CD4-positive, alpha-beta T cell (primary cell): ENCODE data around the gene SPINK5. TPM values are rescaled to one million over a fixed set of nuclear protein-coding genes. Genes with fewer than 3 reads are reported as not detected.

ENCODE experiments used
- ATAC-seq: fragments of 200-7000 bp; cut with Tn5 transposase; one replicate; pipeline ENCODE4 v1.10.0; 2022; ENCODE audit warnings: mild to moderate bottlenecking; ENCODE audit not compliant: poor library complexity
- CTCF ChIA-PET: fragments of 350-600 bp; sonication (Branson Sonifier 250); formaldehyde crosslinking; loops from one replicate; lab custom pipeline; 2021; ENCODE audit warnings: antibody characterized with exemption, inconsistent platforms; lab: Charles Lee
- POLR2A ChIA-PET: fragments of 350-600 bp; sonication (Branson Sonifier 250); formaldehyde crosslinking; loops from one replicate; lab custom pipeline; 2021; ENCODE audit warnings: antibody characterized with exemption, inconsistent platforms; lab: Charles Lee
- DNase-seq, 14 experiments: peaks; one replicate each; pipeline ENCODE4 v3.0.0-alpha.2; 2013 to 2020; ENCODE audit warnings: mixed read lengths in 2 of 14
- H3K27ac ChIP-seq, 2 donors: one replicate each; pipeline versions ENCODE4 v1.5.1 to v1.7.0; 2013; ENCODE audit warnings: low read length in 2 of 2, low read depth in 1 of 2, mild to moderate bottlenecking in 1 of 2
- H3K27me3 ChIP-seq, 2 experiments: 1 replicate in 1 of 2; 2 replicates in 1 of 2; pipeline versions ENCODE4 v1.6.1 to v1.7.0; 2013; ENCODE audit warnings: low read length in 2 of 2, control low read depth in 1 of 2, mild to moderate bottlenecking in 1 of 2, moderate library complexity in 1 of 2; ENCODE audit not compliant: insufficient read depth in 2 of 2, control insufficient read depth in 1 of 2
- H3K36me3 ChIP-seq: one replicate; pipeline ENCODE4 v1.6.1; 2013; ENCODE audit warnings: low read length, control low read depth; ENCODE audit not compliant: insufficient read depth
- H3K4me1 ChIP-seq: one replicate; pipeline ENCODE4 v1.6.1; 2013; ENCODE audit warnings: low read length, control low read depth; ENCODE audit not compliant: insufficient read depth
- H3K4me3 ChIP-seq: one replicate; pipeline ENCODE4 v1.5.1; 2013; ENCODE audit warnings: mild to moderate bottlenecking, low read length, moderate library complexity
- H3K9me3 ChIP-seq, 2 experiments: 1 replicate in 1 of 2; 2 replicates in 1 of 2; pipeline versions ENCODE4 v1.6.1 to v1.7.0; 2013; ENCODE audit warnings: low read length in 2 of 2, mild to moderate bottlenecking in 2 of 2, control low read depth in 1 of 2, moderate library complexity in 1 of 2; ENCODE audit not compliant: control insufficient read depth in 1 of 2, insufficient read depth in 1 of 2
- H3K27ac Mint-ChIP-seq: one replicate; pipeline ENCODE4 v1.8.0; 2020; ENCODE audit warnings: mixed read lengths
- H3K27me3 Mint-ChIP-seq: one replicate; pipeline ENCODE4 v1.8.0; 2021; ENCODE audit warnings: mixed read lengths
- H3K36me3 Mint-ChIP-seq: one replicate; pipeline ENCODE4 v1.8.0; 2021; ENCODE audit warnings: low read depth, mixed read lengths
- H3K4me1 Mint-ChIP-seq: one replicate; pipeline ENCODE4 v1.8.0; 2021; ENCODE audit warnings: low read depth, mixed read lengths
- H3K4me3 Mint-ChIP-seq: one replicate; pipeline ENCODE4 v1.8.0; 2020; ENCODE audit warnings: mild to moderate bottlenecking, mixed read lengths
- H3K9me3 Mint-ChIP-seq: one replicate; pipeline ENCODE4 v1.8.0; 2020; ENCODE audit warnings: mixed read lengths
- CTCF ChIP-seq: fragments of 200-600 bp; IDR thresholded peaks from one replicate; pipeline ENCODE4 v1.8.0; 2022; ENCODE audit warnings: antibody characterized with exemption, mild to moderate bottlenecking
- intact Hi-C, 2 experiments: fragments of 100-400 bp; cut with DNase I in 1 of 2; cut with micrococcal nuclease in 1 of 2; formaldehyde crosslinking; loops; one replicate each; pipeline versions ENCODE4 v1.15.1 to v1.9.0; 2023 to 2025; cut with DNase I, micrococcal nuclease
- total RNA-seq, 174 experiments: library from RNA in 2 of 174; stranded (reverse) in 2 of 174; gene quantifications; one replicate each; pipeline ENCODE4 v1.2.3 and lab custom pipeline; 2021 to 2026

SPINK5 gene
- total RNA-seq, 2 experiments from 2014 or later = not detected

- H3K36me3 ChIP-seq = no peaks in the 10 kb centered on the region
- H3K27ac Mint-ChIP-seq = no peak overlapping the region
- H3K4me1 Mint-ChIP-seq = no peaks in the 10 kb centered on the region
- no peaks in the 10 kb centered on the region for H3K36me3 Mint-ChIP-seq
- no peak overlapping the region for H3K4me3 Mint-ChIP-seq
- no peak overlapping the region for H3K27ac ChIP-seq
- H3K27me3 Mint-ChIP-seq = no peaks in the 10 kb centered on the region
- TF ChIP-seq CTCF = no peak
- H3K9me3 Mint-ChIP-seq = no peaks in the 10 kb centered on the region
- no peaks in the 10 kb centered on the region for H3K27me3 ChIP-seq
- no peaks in the 10 kb centered on the region for H3K9me3 ChIP-seq
- POLR2A ChIA-PET = no interaction called here
- intact Hi-C loops = no loop called here
- no peaks in the 10 kb centered on the region for H3K4me1 ChIP-seq
- H3K4me3 ChIP-seq = no peak overlapping the region
- CTCF ChIA-PET = no interaction called here
- DNase-seq (no peak), ATAC-seq (no peak)
Measured at GRCh38 chr5:148107608-148108007, 43.8 kb downstream of the SPINK5 start.

- no peak for DNase-seq
- intact Hi-C loops = no loop called here
Measured at GRCh38 chr5:148113243-148113642, 49.5 kb downstream of the SPINK5 start.

GRCh38 chr5:148120317-148120716, 56.5 kb downstream of the SPINK5 start:
- no peaks in the 10 kb centered on the region for H3K27me3 ChIP-seq
- intact Hi-C loops = no loop called here
- no peaks in the 10 kb centered on the region for H3K9me3 ChIP-seq
- ATAC-seq (no peak), DNase-seq (no peak)
- no peaks in the 10 kb centered on the region for H3K4me1 Mint-ChIP-seq
- ChIA-PET POLR2A (no interaction called here), CTCF (no interaction called here)
- no peak overlapping the region for H3K27ac ChIP-seq
- H3K27me3 Mint-ChIP-seq = peaks cover 17% of the 10 kb centered on the region
- H3K36me3 ChIP-seq = no peaks in the 10 kb centered on the region
- TF ChIP-seq CTCF = no peak
- no peaks in the 10 kb centered on the region for H3K9me3 Mint-ChIP-seq
- H3K36me3 Mint-ChIP-seq = no peaks in the 10 kb centered on the region
- no peak overlapping the region for H3K4me3 Mint-ChIP-seq
- H3K4me3 ChIP-seq = no peak overlapping the region
- H3K27ac Mint-ChIP-seq = no peak overlapping the region
- no peaks in the 10 kb centered on the region for H3K4me1 ChIP-seq

More at GRCh38 chr5:148113243-148113642, 49.5 kb downstream of the SPINK5 start:
- Mint-ChIP-seq H3K4me1 (no peaks in the 10 kb centered on the region), H3K27ac (no peak overlapping the region), H3K27me3 (peaks cover 10% of the 10 kb centered on the region), H3K36me3 (no peaks in the 10 kb centered on the region), H3K9me3 (no peaks in the 10 kb centered on the region), H3K4me3 (no peak overlapping the region)
- Histone ChIP-seq H3K4me3 (no peak overlapping the region), H3K9me3 (no peaks in the 10 kb centered on the region), H3K27me3 (no peaks in the 10 kb centered on the region), H3K36me3 (no peaks in the 10 kb centered on the region), H3K4me1 (no peaks in the 10 kb centered on the region), H3K27ac (no peak overlapping the region)
- no peak for ATAC-seq
- TF ChIP-seq CTCF = no peak
- ChIA-PET CTCF (interaction anchor here (1.0 kb wide), 1 partner anchor 11 kb away, joined by 3 read pairs; no protein-coding TSS in a partner anchor), POLR2A (no interaction called here)
